GM12878 (cell line): ENCODE data around the gene FREM2.

ENCODE experiments used
- EZH2 ChIP-seq: IDR thresholded peaks from 2 replicates; pipeline ENCODE4 v1.6.1; 2012; ENCODE audit warnings: low read depth, mild to moderate bottlenecking, control low read depth, inconsistent platforms, low read length, borderline replicate concordance; ENCODE audit not compliant: control insufficient read depth
- HDAC6 ChIP-seq: fragments of 200-600 bp; sonication (generic); IDR thresholded peaks from one replicate; pipeline ENCODE4 v1.8.0; 2017; ENCODE audit warnings: antibody characterized with exemption; ENCODE audit not compliant: unreplicated experiment
- JUND ChIP-seq: IDR thresholded peaks from 2 replicates; pipeline ENCODE4 v1.6.1; 2012; ENCODE audit warnings: low read depth, mild to moderate bottlenecking, low read length, improper control_type of control experiment, moderate library complexity
- MYC ChIP-seq: IDR thresholded peaks from 2 replicates; pipeline ENCODE4 v1.6.1; 2011; ENCODE audit warnings: mild to moderate bottlenecking, low read length, moderate library complexity, inconsistent platforms; ENCODE audit not compliant: insufficient read depth, insufficient replicate concordance, insufficient read length, severe bottlenecking
- NFIC ChIP-seq: IDR thresholded peaks from 2 replicates; pipeline ENCODE4 v1.6.1; 2012; ENCODE audit warnings: low read depth, mild to moderate bottlenecking, inconsistent platforms, low read length, moderate library complexity
- NR2C2 ChIP-seq: IDR thresholded peaks from 2 replicates; pipeline ENCODE4 v1.6.1; 2011; ENCODE audit warnings: borderline replicate concordance, low read depth; ENCODE audit not compliant: control insufficient read depth, insufficient read length
- NRF1 ChIP-seq: conservative IDR thresholded peaks from 2 replicates; pipeline ENCODE4 v1.6.1; 2011; ENCODE audit warnings: mild to moderate bottlenecking, low read depth, low read length, improper control_type of control experiment
- SP1 ChIP-seq: IDR thresholded peaks from one replicate; pipeline ENCODE4 v1.6.1; 2011; ENCODE audit warnings: low read depth, low read length
- SPI1 ChIP-seq: IDR thresholded peaks from 2 replicates; pipeline ENCODE4 v1.6.1; 2011; ENCODE audit warnings: low read depth, mild to moderate bottlenecking, low read length, moderate library complexity, borderline replicate concordance; ENCODE audit not compliant: insufficient read depth
- ZNF274 ChIP-seq: IDR thresholded peaks from one replicate; pipeline ENCODE4 v1.8.0; 2011; ENCODE audit not compliant: insufficient read length, insufficient read depth
- TF ChIP-seq, protein P1 (sequence below), 3 experiments: IDR thresholded peaks in 2 of 3; conservative IDR thresholded peaks in 1 of 3; 2 replicates each; pipeline ENCODE4 v1.5.1; 2011; ENCODE audit warnings: low read depth in 3 of 3, low read length in 3 of 3, mild to moderate bottlenecking in 3 of 3, control low read depth in 2 of 3, moderate library complexity in 2 of 3, inconsistent platforms in 1 of 3, mixed read lengths in 1 of 3; ENCODE audit not compliant: control insufficient read depth in 2 of 3, insufficient read depth in 1 of 3; ENCODE audit errors: extremely low read depth in 1 of 3
- TF ChIP-seq, protein P2 (sequence below): fragments of 450-650 bp; IDR thresholded peaks from 2 replicates; pipeline ENCODE4 v1.6.1; 2017; ENCODE audit warnings: mild to moderate bottlenecking, moderate library complexity

DNA sequence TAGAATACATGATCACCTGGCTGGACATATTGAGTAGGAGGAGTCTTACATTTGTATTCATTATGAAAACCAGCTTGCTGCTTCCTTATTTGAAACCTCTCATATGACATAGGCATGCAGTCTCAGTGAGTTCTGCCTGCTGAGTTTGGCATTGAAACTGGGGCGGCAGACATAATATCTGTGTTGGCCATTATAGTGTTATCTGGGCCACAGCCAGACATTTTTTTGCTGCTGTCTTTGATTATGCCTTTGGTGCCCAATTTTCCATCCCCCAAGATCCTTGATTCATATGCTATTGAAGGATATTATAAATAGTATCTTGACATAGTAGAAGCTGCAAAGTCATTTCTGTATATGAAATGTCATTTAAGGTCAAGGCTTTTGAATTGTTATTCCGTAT lies 15.8 kb downstream of the FREM2 start:
- TF ChIP-seq SP1 (no peak), SPI1 (no peak), JUND (no peak), EZH2 (no peak), NR2C2 (no peak), HDAC6 (no peak), NRF1 (no peak), NFIC (no peak), MYC (no peak), ZNF274 (no peak)
- TF ChIP-seq, protein P1, sequence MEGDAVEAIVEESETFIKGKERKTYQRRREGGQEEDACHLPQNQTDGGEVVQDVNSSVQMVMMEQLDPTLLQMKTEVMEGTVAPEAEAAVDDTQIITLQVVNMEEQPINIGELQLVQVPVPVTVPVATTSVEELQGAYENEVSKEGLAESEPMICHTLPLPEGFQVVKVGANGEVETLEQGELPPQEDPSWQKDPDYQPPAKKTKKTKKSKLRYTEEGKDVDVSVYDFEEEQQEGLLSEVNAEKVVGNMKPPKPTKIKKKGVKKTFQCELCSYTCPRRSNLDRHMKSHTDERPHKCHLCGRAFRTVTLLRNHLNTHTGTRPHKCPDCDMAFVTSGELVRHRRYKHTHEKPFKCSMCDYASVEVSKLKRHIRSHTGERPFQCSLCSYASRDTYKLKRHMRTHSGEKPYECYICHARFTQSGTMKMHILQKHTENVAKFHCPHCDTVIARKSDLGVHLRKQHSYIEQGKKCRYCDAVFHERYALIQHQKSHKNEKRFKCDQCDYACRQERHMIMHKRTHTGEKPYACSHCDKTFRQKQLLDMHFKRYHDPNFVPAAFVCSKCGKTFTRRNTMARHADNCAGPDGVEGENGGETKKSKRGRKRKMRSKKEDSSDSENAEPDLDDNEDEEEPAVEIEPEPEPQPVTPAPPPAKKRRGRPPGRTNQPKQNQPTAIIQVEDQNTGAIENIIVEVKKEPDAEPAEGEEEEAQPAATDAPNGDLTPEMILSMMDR (IDR thresholded peaks at IDR 0.05 in 2 of 3, conservative IDR thresholded peaks at IDR 0.05 in 1 of 3; ENCODE audit: control insufficient read depth in 2 of 3, extremely low read depth in 1 of 3, insufficient read depth in 1 of 3, low read depth in 3 of 3, low read length in 3 of 3), result no peak
- TF ChIP-seq, protein P2, sequence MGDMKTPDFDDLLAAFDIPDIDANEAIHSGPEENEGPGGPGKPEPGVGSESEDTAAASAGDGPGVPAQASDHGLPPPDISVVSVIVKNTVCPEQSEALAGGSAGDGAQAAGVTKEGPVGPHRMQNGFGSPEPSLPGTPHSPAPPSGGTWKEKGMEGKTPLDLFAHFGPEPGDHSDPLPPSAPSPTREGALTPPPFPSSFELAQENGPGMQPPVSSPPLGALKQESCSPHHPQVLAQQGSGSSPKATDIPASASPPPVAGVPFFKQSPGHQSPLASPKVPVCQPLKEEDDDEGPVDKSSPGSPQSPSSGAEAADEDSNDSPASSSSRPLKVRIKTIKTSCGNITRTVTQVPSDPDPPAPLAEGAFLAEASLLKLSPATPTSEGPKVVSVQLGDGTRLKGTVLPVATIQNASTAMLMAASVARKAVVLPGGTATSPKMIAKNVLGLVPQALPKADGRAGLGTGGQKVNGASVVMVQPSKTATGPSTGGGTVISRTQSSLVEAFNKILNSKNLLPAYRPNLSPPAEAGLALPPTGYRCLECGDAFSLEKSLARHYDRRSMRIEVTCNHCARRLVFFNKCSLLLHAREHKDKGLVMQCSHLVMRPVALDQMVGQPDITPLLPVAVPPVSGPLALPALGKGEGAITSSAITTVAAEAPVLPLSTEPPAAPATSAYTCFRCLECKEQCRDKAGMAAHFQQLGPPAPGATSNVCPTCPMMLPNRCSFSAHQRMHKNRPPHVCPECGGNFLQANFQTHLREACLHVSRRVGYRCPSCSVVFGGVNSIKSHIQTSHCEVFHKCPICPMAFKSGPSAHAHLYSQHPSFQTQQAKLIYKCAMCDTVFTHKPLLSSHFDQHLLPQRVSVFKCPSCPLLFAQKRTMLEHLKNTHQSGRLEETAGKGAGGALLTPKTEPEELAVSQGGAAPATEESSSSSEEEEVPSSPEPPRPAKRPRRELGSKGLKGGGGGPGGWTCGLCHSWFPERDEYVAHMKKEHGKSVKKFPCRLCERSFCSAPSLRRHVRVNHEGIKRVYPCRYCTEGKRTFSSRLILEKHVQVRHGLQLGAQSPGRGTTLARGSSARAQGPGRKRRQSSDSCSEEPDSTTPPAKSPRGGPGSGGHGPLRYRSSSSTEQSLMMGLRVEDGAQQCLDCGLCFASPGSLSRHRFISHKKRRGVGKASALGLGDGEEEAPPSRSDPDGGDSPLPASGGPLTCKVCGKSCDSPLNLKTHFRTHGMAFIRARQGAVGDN, result no peak
